ENCODE results near the gene USP33. TPM values are rescaled to one million over a fixed set of nuclear protein-coding genes. Genes with fewer than 3 reads are reported as not detected.
"Not testable (repeated sequence)": the region's sequence is repeated elsewhere in the genome, so short reads cannot be mapped to it uniquely, and the experiment has no call there.

USP33 gene
- total RNA-seq, 2 donors from 2014 or later = 45.8 to 53.9 TPM

DNA sequence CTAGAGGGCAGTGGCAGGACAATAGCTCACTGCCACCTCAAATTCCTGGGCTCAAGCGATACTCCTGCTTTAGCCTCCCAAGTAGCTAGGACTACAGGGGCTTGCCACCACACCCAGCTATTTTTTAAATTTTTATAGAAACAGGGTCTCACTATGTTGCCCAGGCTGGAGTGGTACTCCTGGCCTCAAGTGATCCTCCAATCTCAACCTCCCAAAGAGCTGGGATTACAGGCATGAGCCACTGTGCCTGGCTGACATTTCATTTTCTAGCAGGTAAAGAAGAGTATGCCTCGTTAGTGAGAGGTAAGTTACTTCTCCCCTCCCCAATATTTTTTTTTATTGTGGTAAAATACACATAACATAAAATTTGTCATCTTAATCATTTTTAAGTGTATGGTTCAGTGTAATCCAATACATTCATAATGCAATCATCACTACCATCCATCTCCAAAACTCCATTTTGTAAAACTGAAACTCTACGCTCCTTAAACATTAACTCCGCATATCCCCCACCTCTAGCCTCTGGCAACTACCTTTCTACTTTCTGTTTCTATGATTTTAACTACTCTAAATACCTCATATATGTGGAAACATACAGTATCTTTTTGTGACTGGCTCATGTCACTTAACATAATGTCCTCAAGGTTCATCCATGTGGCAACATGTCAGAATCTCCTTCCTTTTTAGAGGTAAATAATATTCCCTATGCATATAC, 99.6 kb downstream of the USP33 start:
- Mint-ChIP-seq H3K27ac (peak overlapping the region; percentile 44 to 55), H3K9me3 (no peaks in the 10 kb centered on the region), H3K36me3 (peaks cover 5 to 27% of the 10 kb centered on the region in 2 donors)
- no peak for DNase-seq (ENCODE audit: low spot score in 2 of 2)
- ATAC-seq = no peak

DNA sequence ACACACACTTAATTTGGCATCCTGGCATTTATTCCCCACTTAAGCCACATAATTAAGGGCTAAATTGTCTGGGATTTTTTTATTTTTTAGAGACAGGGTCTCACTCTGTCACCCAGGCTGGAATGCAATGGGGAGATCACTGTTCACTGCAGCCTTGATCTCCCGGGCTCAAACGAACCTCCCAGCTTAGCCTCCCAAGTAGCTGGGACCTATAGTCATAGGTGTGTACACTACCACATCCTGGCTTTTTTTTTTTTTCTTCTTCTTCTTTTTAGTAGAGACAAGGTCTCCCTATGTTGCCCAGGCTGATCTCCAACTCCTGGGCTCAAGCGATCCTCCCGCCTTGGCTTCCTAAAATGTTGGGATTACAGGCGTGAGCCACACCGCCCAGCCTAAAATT, 101.4 kb downstream of the USP33 start:
- Mint-ChIP-seq H3K36me3 (peaks cover 5 to 25% of the 10 kb centered on the region in 2 donors), H3K9me3 (no peaks in the 10 kb centered on the region), H3K27ac (no peak overlapping the region)
- DNase-seq (ENCODE audit: low spot score in 2 of 2) = no peak
- no peak for ATAC-seq

DNA sequence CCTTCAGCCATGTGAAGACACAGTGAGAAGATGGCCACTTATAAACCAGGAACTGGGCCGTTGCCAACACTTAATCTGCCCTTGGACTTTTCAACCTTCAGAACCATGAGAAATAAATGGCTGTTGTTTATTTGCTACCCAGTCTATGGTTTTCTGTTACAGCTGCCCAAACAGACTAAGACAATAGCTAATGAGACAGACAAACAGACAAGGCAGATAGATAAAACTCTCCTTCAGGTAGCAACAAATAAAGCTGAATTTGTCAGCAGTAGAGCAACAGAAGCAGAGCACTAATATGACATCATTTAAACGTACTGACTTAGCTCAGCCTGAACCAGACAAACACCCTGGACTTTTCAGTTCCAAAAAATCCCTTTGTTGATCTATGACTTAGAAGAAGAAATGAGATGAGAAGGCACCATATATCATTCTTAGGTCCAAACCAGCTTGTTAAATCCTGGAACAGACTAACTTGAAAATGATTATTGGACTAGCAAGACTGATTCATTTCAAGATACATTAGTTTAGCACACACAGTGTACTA, 104.1 kb downstream of the USP33 start:
- DNase-seq (ENCODE audit: low spot score in 2 of 2) (no peak), ATAC-seq (peak in 1 of 2 donors; percentile 57)
- H3K9me3 Mint-ChIP-seq = peaks cover 0 to 2% of the 10 kb centered on the region in 2 donors
- H3K36me3 Mint-ChIP-seq = peaks cover 17 to 46% of the 10 kb centered on the region in 2 donors
- no peak overlapping the region for H3K27ac Mint-ChIP-seq

DNA sequence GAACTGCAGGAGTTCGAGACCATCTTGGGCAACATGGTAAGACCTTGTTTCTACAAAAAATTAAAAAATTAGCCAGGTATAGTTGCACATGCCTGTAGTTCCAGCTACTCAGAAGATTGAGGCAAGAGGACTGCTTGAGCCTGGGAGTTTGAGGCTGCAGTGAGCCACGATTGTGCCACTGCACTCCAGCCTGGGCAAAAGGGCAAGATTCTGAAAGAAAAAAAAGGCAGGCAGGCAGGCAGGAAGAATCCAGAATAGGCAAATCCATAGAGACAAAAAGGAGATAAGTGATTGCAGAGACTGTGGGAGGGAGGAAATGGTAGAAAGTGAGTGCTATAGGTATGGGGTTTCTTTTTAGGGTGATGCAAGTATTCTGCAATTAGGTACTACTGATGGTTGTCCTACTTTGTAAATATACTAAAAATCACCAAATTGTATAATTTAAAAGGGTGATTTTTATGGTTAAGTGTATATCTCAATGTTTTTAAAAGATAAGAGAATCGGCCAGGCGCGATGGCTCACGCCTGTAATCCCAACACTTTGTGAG, 106.6 kb downstream of the USP33 start:
- no peak for DNase-seq (ENCODE audit: low spot score in 2 of 2)
- H3K9me3 Mint-ChIP-seq = peaks cover 11 to 13% of the 10 kb centered on the region in 2 donors

DNA sequence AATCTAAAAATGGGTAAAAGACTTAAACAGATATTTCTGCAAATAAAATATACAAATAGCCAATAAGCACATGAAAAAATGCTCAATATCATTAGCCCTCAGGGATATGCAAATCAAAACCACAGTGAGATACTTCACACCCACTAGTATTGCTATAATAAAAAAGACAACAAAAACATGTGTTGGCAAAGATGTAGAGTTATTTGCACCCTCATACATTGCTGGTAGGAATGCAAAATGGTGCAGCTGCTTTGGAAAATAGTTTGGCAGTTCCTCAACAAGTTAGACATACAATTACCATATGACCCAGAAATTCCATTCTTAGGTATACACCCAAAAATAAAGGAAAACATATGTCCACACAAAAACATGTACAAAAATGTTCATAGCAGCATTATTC, 107.4 kb downstream of the USP33 start:
- DNase-seq (ENCODE audit: low spot score in 2 of 2) = no peak
- no peak for ATAC-seq
- H3K9me3 Mint-ChIP-seq = peaks cover 11 to 13% of the 10 kb centered on the region in 2 donors
- peaks cover 30 to 61% of the 10 kb centered on the region in 2 donors for H3K36me3 Mint-ChIP-seq
- H3K27ac Mint-ChIP-seq = no peak overlapping the region

More for the DNA sequence above, 106.6 kb downstream of the USP33 start:
- peaks cover 30 to 59% of the 10 kb centered on the region in 2 donors for H3K36me3 Mint-ChIP-seq
- no peak for ATAC-seq
- H3K27ac Mint-ChIP-seq = no peak overlapping the region

DNA sequence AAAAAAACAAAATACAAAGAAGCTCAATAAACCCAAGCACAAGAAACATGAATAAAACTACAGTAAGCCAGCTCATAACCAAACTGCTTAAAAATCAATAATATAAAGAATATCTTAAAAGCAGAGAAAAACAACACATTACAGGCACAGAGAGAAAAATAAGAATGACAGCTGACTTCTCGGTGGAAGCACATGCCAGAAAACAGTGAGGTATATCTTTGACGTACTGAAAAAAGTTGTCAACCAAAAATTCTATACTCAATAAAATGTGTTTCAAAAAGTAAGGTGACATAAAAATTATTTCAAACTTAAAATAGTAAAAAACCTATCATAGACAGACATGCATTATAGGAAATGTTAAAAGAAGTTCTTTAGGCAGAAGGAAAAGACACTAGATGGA, 110.5 kb downstream of the USP33 start:
- H3K9me3 Mint-ChIP-seq = peaks cover 11 to 13% of the 10 kb centered on the region in 2 donors
- no peak for ATAC-seq

DNA sequence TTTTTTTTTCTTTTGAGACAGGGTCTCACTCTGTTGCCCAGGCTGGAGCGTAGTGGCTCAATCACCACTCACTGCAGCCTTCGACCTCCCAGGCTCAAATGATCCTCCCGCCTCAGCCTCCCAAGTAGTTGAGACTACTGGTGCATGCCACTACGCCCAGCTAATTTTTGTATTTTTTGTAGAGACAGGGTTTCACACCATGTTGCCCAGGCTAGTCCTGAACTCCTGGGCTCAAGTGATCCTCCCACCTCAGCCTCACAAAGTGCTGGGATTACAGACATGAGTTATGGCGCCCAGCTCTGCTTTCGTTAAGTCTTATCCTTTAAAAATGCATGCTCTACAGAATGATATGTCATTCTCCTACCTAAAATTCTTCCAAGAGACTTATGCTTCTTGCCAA, 113.4 kb downstream of the USP33 start:
- H3K27ac Mint-ChIP-seq; DNase-seq (ENCODE audit: low spot score in 2 of 2); ATAC-seq: not testable (repeated sequence)
- H3K36me3 Mint-ChIP-seq = peaks cover 33 to 44% of the 10 kb centered on the region in 2 donors
- H3K9me3 Mint-ChIP-seq = peaks cover 11 to 13% of the 10 kb centered on the region in 2 donors

More for the DNA sequence above, 110.5 kb downstream of the USP33 start:
- peaks cover 40 to 66% of the 10 kb centered on the region in 2 donors for H3K36me3 Mint-ChIP-seq
- no peak overlapping the region for H3K27ac Mint-ChIP-seq
- DNase-seq (ENCODE audit: low spot score in 2 of 2) = no peak

Other genes with a start within 250 kb of the USP33 start
- 10 to 100 TPM; 34.1 to 43.6 TPM for gene ZZZ3, start 77.2 kb downstream of the USP33 start, total RNA-seq
- gene MIGA1, start 19.8 kb upstream of the USP33 start, total RNA-seq = 10 to 100 TPM in 1 of 2 donors, 1 to 10 TPM in 1; 9.7 to 11.5 TPM
- 1 to 10 TPM; 1.3 to 1.6 TPM for gene NEXN, start 128.8 kb upstream of the USP33 start, total RNA-seq
- 100 to 1,000 TPM; 225 to 253 TPM for gene FUBP1, start 219.2 kb upstream of the USP33 start, total RNA-seq
- 10 to 100 TPM in 1 of 2 donors, 1 to 10 TPM in 1; 9.8 to 35.8 TPM for gene DNAJB4, start 245.1 kb upstream of the USP33 start, total RNA-seq

Measured in activated naive CD4-positive, alpha-beta T cell treated with anti-CD3 and anti-CD28 coated beads, Interleukin-2, amount 50 U/mL, for 72 hours (primary cell).